Mesothelial cell of epicardium (in vitro differentiated cells): ENCODE measurements around the gene ICA1. TPM values are rescaled to one million over a fixed set of nuclear protein-coding genes. Genes with fewer than 3 reads are reported as not detected.

Experiments
- DNase-seq, 2 experiments: peaks; one replicate each; pipeline ENCODE4 v3.0.0; 2021; ENCODE audit warnings: low spot score in 2 of 2; ENCODE audit not compliant: unreplicated experiment in 2 of 2
- H3K27ac Mint-ChIP-seq: 2 replicates; pipeline ENCODE4 v1.8.0; 2021; ENCODE audit warnings: mixed read lengths
- H3K27me3 Mint-ChIP-seq: 2 replicates; pipeline ENCODE4 v1.8.0; 2021; ENCODE audit warnings: low read depth, mixed read lengths
- H3K36me3 Mint-ChIP-seq: 2 replicates; pipeline ENCODE4 v1.8.0; 2021; ENCODE audit warnings: mixed read lengths
- H3K4me1 Mint-ChIP-seq: 2 replicates; pipeline ENCODE4 v1.8.0; 2021; ENCODE audit warnings: mixed read lengths
- H3K4me3 Mint-ChIP-seq: 2 replicates; pipeline ENCODE4 v1.8.0; 2021; ENCODE audit warnings: mild to moderate bottlenecking, moderate library complexity, mixed read lengths
- H3K9me3 Mint-ChIP-seq: 2 replicates; pipeline ENCODE4 v1.8.0; 2021; ENCODE audit warnings: mixed read lengths
- total RNA-seq: library from RNA; stranded (reverse); gene quantifications from 3 replicates; pipeline ENCODE4 v1.2.1, GENCODE V29; 2021
- TF ChIP-seq, protein P1 (sequence below): fragments of 200-600 bp; sonication (generic); IDR thresholded peaks from one replicate; pipeline ENCODE4 v1.5.0; 2021; ENCODE audit warnings: antibody characterized with exemption; ENCODE audit not compliant: unreplicated experiment

The ICA1 gene
- total RNA-seq, 1 donor from 2014 or later: 8.2 TPM

DNA sequence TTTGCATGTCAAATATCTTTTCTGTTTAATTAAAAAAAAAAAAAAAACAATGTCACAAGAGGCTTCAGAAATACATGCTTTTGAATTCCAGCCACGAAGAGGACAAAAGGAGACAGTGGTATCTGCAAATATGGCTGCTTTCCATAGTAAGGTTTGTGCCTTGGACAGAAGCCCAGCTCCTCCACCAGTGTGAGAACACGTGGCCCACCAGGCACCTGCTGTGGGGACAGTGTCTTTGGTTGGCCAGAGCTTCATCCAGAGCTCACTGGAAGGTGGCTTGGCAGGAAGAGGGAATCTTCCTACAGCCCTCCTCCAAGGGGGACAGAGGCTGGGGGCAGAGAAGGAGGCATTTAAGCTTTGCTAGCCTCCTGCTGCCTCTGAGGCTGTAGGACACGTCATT lies 148.8 kb downstream of the ICA1 start:
- Mint-ChIP-seq H3K36me3 (no peaks in the 10 kb centered on the region), H3K27ac (no peak overlapping the region), H3K4me1 (no peaks in the 10 kb centered on the region), H3K4me3 (no peak overlapping the region), H3K9me3 (peaks cover 7% of the 10 kb centered on the region), H3K27me3 (no peaks in the 10 kb centered on the region)
- DNase-seq: no peak
- TF ChIP-seq, protein P1, sequence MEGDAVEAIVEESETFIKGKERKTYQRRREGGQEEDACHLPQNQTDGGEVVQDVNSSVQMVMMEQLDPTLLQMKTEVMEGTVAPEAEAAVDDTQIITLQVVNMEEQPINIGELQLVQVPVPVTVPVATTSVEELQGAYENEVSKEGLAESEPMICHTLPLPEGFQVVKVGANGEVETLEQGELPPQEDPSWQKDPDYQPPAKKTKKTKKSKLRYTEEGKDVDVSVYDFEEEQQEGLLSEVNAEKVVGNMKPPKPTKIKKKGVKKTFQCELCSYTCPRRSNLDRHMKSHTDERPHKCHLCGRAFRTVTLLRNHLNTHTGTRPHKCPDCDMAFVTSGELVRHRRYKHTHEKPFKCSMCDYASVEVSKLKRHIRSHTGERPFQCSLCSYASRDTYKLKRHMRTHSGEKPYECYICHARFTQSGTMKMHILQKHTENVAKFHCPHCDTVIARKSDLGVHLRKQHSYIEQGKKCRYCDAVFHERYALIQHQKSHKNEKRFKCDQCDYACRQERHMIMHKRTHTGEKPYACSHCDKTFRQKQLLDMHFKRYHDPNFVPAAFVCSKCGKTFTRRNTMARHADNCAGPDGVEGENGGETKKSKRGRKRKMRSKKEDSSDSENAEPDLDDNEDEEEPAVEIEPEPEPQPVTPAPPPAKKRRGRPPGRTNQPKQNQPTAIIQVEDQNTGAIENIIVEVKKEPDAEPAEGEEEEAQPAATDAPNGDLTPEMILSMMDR: no peak

GRCh38 chr7:8112685-8113084 lies 149.3 kb downstream of the ICA1 start:
- DNase-seq: no peak
- Mint-ChIP-seq H3K36me3 (no peaks in the 10 kb centered on the region), H3K4me3 (no peak overlapping the region), H3K27ac (no peak overlapping the region), H3K4me1 (no peaks in the 10 kb centered on the region), H3K9me3 (peaks cover 7% of the 10 kb centered on the region), H3K27me3 (no peaks in the 10 kb centered on the region)
- TF ChIP-seq, protein P1: no peak

DNA sequence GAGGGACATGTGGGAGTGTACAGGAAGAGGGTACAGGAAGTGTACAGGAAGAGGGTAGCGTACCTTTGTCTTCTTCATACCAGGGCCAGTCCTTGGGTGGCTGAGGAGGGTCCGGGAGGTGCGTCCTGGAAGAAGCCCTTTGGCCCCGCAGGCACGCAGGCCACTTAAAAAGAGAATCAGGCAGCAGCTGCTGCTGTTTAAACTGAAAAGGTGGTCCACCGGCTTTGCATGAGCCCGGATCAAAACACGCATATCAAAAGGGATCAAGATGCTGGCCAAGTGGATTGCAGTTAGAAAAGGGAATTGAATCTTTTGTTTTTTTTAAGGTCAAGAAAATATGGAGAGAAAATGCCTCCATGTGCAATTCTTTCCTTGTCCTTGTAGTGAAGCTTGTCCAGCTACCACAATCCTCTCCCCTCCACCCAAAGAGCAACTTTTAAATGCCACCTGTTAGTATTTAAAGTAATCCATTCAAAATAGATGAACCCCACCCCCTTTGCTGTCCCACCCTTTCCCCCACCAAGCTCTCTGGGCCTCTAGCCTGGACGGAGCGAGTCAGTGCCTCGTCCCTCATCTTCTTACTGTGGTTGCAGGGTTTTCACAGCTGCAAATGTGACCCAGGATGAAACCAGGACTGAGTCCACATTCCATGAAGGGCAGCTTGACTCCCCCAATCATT lies 150.5 kb downstream of the ICA1 start:
- Mint-ChIP-seq H3K4me1 (no peaks in the 10 kb centered on the region), H3K4me3 (no peak overlapping the region), H3K27me3 (no peaks in the 10 kb centered on the region), H3K36me3 (no peaks in the 10 kb centered on the region), H3K27ac (no peak overlapping the region), H3K9me3 (peaks cover 7% of the 10 kb centered on the region)
- TF ChIP-seq, protein P1: no peak
- no peak for DNase-seq

DNA sequence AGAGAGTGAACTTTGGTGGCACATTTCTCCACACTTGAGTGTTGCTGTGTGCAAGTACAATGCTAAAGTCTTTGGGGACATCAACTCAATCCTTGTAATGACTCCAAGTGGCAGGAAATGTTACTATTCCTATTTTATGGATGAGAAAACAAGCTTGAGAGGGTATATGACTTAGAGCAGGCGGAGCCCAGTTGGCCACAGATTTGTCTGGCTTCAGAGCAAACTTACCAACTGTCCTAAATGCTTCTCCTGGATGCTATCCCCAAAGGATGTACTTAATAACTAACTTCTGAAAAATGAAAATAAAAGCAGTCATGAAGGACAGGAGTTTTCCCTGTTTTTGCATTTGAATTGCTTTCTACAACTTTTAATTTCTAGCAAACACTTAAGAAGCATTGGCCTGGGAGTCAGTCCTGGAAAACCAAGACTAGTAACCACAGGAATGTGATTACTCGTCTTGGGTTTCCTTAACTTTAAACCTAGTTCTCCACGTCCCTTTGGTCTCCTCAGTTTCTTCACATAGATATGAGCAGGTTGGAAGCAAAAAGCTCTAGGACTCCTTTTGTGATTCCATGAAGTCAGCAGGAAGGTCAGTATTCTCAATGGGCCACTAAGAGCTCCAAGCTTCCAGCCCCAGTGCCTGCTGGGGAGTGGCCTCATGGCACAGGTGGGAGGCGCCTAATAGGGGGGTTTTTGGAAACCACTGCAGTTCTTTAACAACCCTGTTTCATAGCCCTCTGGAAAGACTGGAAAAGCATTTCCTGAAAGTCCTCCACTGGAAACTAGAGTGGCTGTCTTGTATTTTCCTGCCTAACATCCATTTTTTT lies 152.6 kb downstream of the ICA1 start:
- no peaks in the 10 kb centered on the region for H3K4me1 Mint-ChIP-seq
- no peak overlapping the region for H3K27ac Mint-ChIP-seq
- H3K4me3 Mint-ChIP-seq: no peak overlapping the region
- DNase-seq: no peak
- no peaks in the 10 kb centered on the region for H3K27me3 Mint-ChIP-seq
- H3K36me3 Mint-ChIP-seq: no peaks in the 10 kb centered on the region
- TF ChIP-seq, protein P1: no peak
- H3K9me3 Mint-ChIP-seq: peaks cover 4% of the 10 kb centered on the region

GRCh38 chr7:8105449-8106095 lies 156.4 kb downstream of the ICA1 start:
- Mint-ChIP-seq H3K4me3 (no peak overlapping the region), H3K9me3 (peaks cover 12% of the 10 kb centered on the region), H3K4me1 (no peaks in the 10 kb centered on the region), H3K27ac (no peak overlapping the region), H3K27me3 (no peaks in the 10 kb centered on the region), H3K36me3 (peaks cover 1% of the 10 kb centered on the region)
- TF ChIP-seq, protein P1: no peak
- DNase-seq: no peak
